WTC11 (cell line): ENCODE measurements around the gene UQCRQ.

Experiments
- ARID4B ChIP-seq: sonication (generic); formaldehyde crosslinking; IDR thresholded peaks from 2 replicates; pipeline ENCODE4 v1.8.0; 2023; ENCODE audit warnings: missing genetic modification reagents, mild to moderate bottlenecking, borderline replicate concordance
- CTCF ChIP-seq: fragments of 200-600 bp; IDR thresholded peaks from 2 replicates; pipeline ENCODE4 v1.8.0; 2022; ENCODE audit warnings: antibody characterized with exemption
- FOXK1 ChIP-seq: sonication (generic); formaldehyde crosslinking; IDR thresholded peaks from 2 replicates; pipeline ENCODE4 v1.8.0; 2022; ENCODE audit warnings: mild to moderate bottlenecking, moderate library complexity, missing genetic modification reagents
- NR2C2 ChIP-seq: sonication (generic); formaldehyde crosslinking; IDR thresholded peaks from 2 replicates; pipeline ENCODE4 v1.8.0; 2022; ENCODE audit warnings: mild to moderate bottlenecking, missing genetic modification reagents
- TEAD4 ChIP-seq: sonication (generic); formaldehyde crosslinking; IDR thresholded peaks from 2 replicates; pipeline ENCODE4 v1.8.0; 2022; ENCODE audit warnings: mild to moderate bottlenecking, missing genetic modification reagents

GRCh38 chr5:132834057-132834456 lies 32.4 kb upstream of the UQCRQ start:
- TF ChIP-seq TEAD4 (CRISPR knock-in tag) = no peak
- no peak for TF ChIP-seq NR2C2 (CRISPR knock-in tag)
- TF ChIP-seq ARID4B (CRISPR knock-in tag) = no peak
- TF ChIP-seq CTCF = no peak
- no peak for TF ChIP-seq FOXK1
